Testis (tissue), 5 donors: Measurements from ENCODE around the gene PSMB11. TPM values are rescaled to one million over a fixed set of nuclear protein-coding genes. Genes with fewer than 3 reads are reported as not detected.
A peak's percentile ranks its signal among the peaks of the same experiment; 100 is the strongest.

ENCODE experiments used
- DNase-seq: peaks from one replicate; pipeline ENCODE4 v3.0.0-alpha.2; 2019
- H3K27ac ChIP-seq, 2 donors: fragments of 200-600 bp; sonication (generic); one replicate each; pipeline ENCODE4 v1.5.1; 2019
- H3K27me3 ChIP-seq: fragments of 200-600 bp; sonication (generic); one replicate; pipeline ENCODE4 v1.5.1; 2019
- H3K36me3 ChIP-seq: fragments of 200-600 bp; sonication (generic); one replicate; pipeline ENCODE4 v1.5.1; 2017; ENCODE audit warnings: low read depth; ENCODE audit errors: missing control alignments
- H3K4me1 ChIP-seq: fragments of 200-600 bp; sonication (generic); one replicate; pipeline ENCODE4 v1.5.1; 2019
- H3K4me3 ChIP-seq, 2 donors: fragments of 200-600 bp; sonication (generic); one replicate each; pipeline ENCODE4 v1.5.1; 2017 to 2019
- H3K9me3 ChIP-seq: fragments of 200-600 bp; sonication (generic); one replicate; pipeline ENCODE4 v1.5.1; 2017
- CTCF ChIP-seq, 3 experiments: fragments of 450-650 bp in 2 of 3; fragments of 200-600 bp in 1 of 3; sonication (generic) in 1 of 3; IDR thresholded peaks; one replicate each; pipeline ENCODE4 v1.5.1; 2016 to 2019; ENCODE audit warnings: antibody characterized with exemption in 3 of 3, mild to moderate bottlenecking in 2 of 3, moderate library complexity in 1 of 3
- POLR2A ChIP-seq: fragments of 450-650 bp; IDR thresholded peaks from one replicate; pipeline ENCODE4 v1.6.1; 2017; ENCODE audit warnings: antibody characterized with exemption, mild to moderate bottlenecking, moderate library complexity
- whole genome bisulfite sequencing, 2 donors: methylation state at CpG; one replicate each; pipeline ENCODE4 v1.1.5; 2018; 5-methylcytosine and 5-hydroxymethylcytosine counted together
- intact Hi-C: fragments of 100-400 bp; cut with DNase I; formaldehyde crosslinking; loops from one replicate; pipeline ENCODE4 v1.15.1; 2023; ENCODE audit warnings: low total_unique reads
- long read RNA-seq, 2 donors: transcript quantifications; one replicate each; lab custom pipeline, GENCODE V29; 2026
- polyA plus RNA-seq: library from polyadenylated mRNA; stranded (reverse); fragments of 350-450 nt; fragmentation: Illumina TruSeq; extraction: RNeasy Lipid Tissue Mini Kit (QIAGEN cat#74804); gene quantifications from one replicate; pipeline ENCODE4 v1.2.3, GENCODE V29; 2014; ENCODE audit warnings: low read depth, low replicate concordance; ENCODE audit not compliant: insufficient read depth
- total RNA-seq, 2 donors: library from RNA; depleted of rRNA; stranded (reverse); fragments of >200 nt; gene quantifications; one replicate each; pipeline ENCODE4 v1.2.3, GENCODE V29; 2016

PSMB11 gene
- total RNA-seq (under 1 TPM; 0.12 to 0.31 TPM), polyA plus RNA-seq (0.20 TPM)
- long read RNA-seq, donor 1, result 0 reads
- long read RNA-seq, donor 2, result 0 reads

GRCh38 chr14:23042162-23042965 lies at the start of gene PSMB11:
Gene PSMB11, plus strand, starts transcription at chr14:23042212. Its CDS starts 14 bp downstream, at chr14:23042226.
- H3K27ac ChIP-seq, result no peak within 1 kb of the TSS
- no peaks in the 10 kb centered on the region for H3K9me3 ChIP-seq
- no peak within 1 kb of the TSS for H3K4me3 ChIP-seq
- no peaks in the 10 kb centered on the region for H3K4me1 ChIP-seq
- intact Hi-C loops, result no loop called here
- no peaks in the 10 kb centered on the region for H3K36me3 ChIP-seq
- TF ChIP-seq CTCF (IDR thresholded peaks at IDR 0.05) (no peak), POLR2A (no peak)
- WGBS, 2 donors, result 96% methylated on average over 31 to 36 of the region's 36 CpGs
- no peak for DNase-seq
- no peaks in the 10 kb centered on the region for H3K27me3 ChIP-seq

- DNase-seq, result no peak
- H3K36me3 ChIP-seq, result no peaks in the 10 kb centered on the region
- peaks cover 3% of the 10 kb centered on the region for H3K4me1 ChIP-seq
- no peak for TF ChIP-seq POLR2A
- no peak for TF ChIP-seq CTCF (IDR thresholded peaks at IDR 0.05)
- H3K4me3 ChIP-seq, result no peak overlapping the region
- no peak overlapping the region for H3K27ac ChIP-seq
- H3K27me3 ChIP-seq, result no peaks in the 10 kb centered on the region
- no peaks in the 10 kb centered on the region for H3K9me3 ChIP-seq
- intact Hi-C loops, result no loop called here
These were observed 48.5 kb upstream of the PSMB11 start for GRCh38 chr14:22993517-22993916.

- WGBS, 2 donors, result 14 to 21% methylated on average over 4 of the region's 4 CpGs
- DNase-seq, result peak; percentile 66
- Histone ChIP-seq H3K9me3 (no peaks in the 10 kb centered on the region), H3K4me3 (no peak overlapping the region), H3K36me3 (no peaks in the 10 kb centered on the region), H3K27me3 (no peaks in the 10 kb centered on the region), H3K4me1 (peaks cover 3% of the 10 kb centered on the region), H3K27ac (no peak overlapping the region)
- intact Hi-C loops, result no loop called here
- TF ChIP-seq CTCF (IDR thresholded peaks at IDR 0.05) (peak; percentile 26 to 40 (median 28)), POLR2A (no peak)
These were observed 47.2 kb upstream of the PSMB11 start for GRCh38 chr14:22994762-22995275.

GRCh38 chr14:22995889-22996625 lies 46.0 kb upstream of the PSMB11 start:
- Histone ChIP-seq H3K4me1 (peaks cover 3% of the 10 kb centered on the region), H3K27me3 (no peaks in the 10 kb centered on the region), H3K36me3 (no peaks in the 10 kb centered on the region), H3K27ac (no peak overlapping the region), H3K9me3 (no peaks in the 10 kb centered on the region), H3K4me3 (no peak overlapping the region)
- intact Hi-C loops, result no loop called here
- 94 to 98% methylated on average over 9 of the region's 9 CpGs for WGBS, 2 donors
- no peak for DNase-seq
- TF ChIP-seq POLR2A, result no peak
- TF ChIP-seq CTCF (IDR thresholded peaks at IDR 0.05), result no peak
